ENCODE results near the gene KLHDC9.
"Not testable (repeated sequence)": the region's sequence is repeated elsewhere in the genome, so short reads cannot be mapped to it uniquely, and the experiment has no call there.

Gene KLHDC9

GRCh38 chr1:161098210-161099068 is at the start of gene KLHDC9:
Gene KLHDC9, plus strand, starts transcription at chr1:161098361. Its CDS starts 175 bp downstream, at chr1:161098536.
- peak; percentile 91 for DNase-seq

- no peak for DNase-seq
Measured at GRCh38 chr1:161048949-161049722, 49.0 kb upstream of the KLHDC9 start.

GRCh38 chr1:161051219-161051618 is 46.9 kb upstream of the KLHDC9 start:
- DNase-seq = no peak

GRCh38 chr1:161052899-161053298 is 45.3 kb upstream of the KLHDC9 start:
- DNase-seq = no peak

GRCh38 chr1:161054232-161054631 is 43.9 kb upstream of the KLHDC9 start:
- no peak for DNase-seq

- no peak for DNase-seq
Measured at GRCh38 chr1:161054805-161055204, 43.4 kb upstream of the KLHDC9 start.

- DNase-seq = no peak
Measured at GRCh38 chr1:161059293-161059692, 38.9 kb upstream of the KLHDC9 start.

- DNase-seq = no peak
Measured at GRCh38 chr1:161061419-161061818, 36.7 kb upstream of the KLHDC9 start.

GRCh38 chr1:161063936-161064335 is 34.2 kb upstream of the KLHDC9 start:
- DNase-seq = not testable (repeated sequence)

GRCh38 chr1:161065681-161066080 is 32.5 kb upstream of the KLHDC9 start:
- not testable (repeated sequence) for DNase-seq

GRCh38 chr1:161066694-161067093 is 31.5 kb upstream of the KLHDC9 start:
- no peak for DNase-seq

GRCh38 chr1:161068306-161069234 is 29.6 kb upstream of the KLHDC9 start:
- no peak for DNase-seq

GRCh38 chr1:161069241-161069640 is 28.9 kb upstream of the KLHDC9 start:
- no peak for DNase-seq

- DNase-seq = no peak
Measured at GRCh38 chr1:161069731-161070270, 28.4 kb upstream of the KLHDC9 start, which contains the start of gene ARHGAP30. Gene ARHGAP30, minus strand, starts transcription at chr1:161069891. Its CDS starts 267 bp downstream, at chr1:161069624.

GRCh38 chr1:161070761-161071160 is 27.4 kb upstream of the KLHDC9 start:
- DNase-seq = no peak

- peak; percentile 30 for DNase-seq
Measured at GRCh38 chr1:161071886-161072371, 26.2 kb upstream of the KLHDC9 start.

GRCh38 chr1:161072751-161073449 is 25.3 kb upstream of the KLHDC9 start:
- DNase-seq = no peak

GRCh38 chr1:161073474-161074121 is 24.6 kb upstream of the KLHDC9 start:
- DNase-seq = no peak

GRCh38 chr1:161074676-161075368 is 23.3 kb upstream of the KLHDC9 start:
- peak; percentile 28 for DNase-seq

GRCh38 chr1:161076410-161076809 is 21.8 kb upstream of the KLHDC9 start:
- no peak for DNase-seq
